ENCODE measurements around the gene GBGT1.
"Not testable (repeated sequence)": the region's sequence is repeated elsewhere in the genome, so short reads cannot be mapped to it uniquely, and the experiment has no call there.

GBGT1 gene

DNA sequence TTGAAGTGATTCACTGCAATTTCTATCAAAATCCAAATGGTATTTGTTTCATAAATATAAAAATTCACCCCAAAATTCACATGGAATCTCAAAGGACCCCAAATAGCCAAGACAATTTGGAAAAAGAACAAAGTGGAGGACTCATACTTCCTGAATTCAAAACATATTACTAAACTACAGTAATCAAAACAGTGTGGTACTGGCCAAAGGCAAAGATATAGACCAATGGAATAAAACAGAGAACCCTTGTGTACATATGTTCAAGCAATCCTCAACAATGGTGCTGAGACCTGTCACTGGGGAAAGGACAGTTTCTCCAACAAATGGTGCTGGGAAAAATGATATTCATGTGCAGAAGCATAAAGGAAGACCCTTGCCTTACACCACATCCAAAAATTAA, 31.3 kb upstream of the GBGT1 start:
- DNase-seq (ENCODE audit: low spot score): no peak

GRCh38 chr9:133194597-133194996, 30.9 kb upstream of the GBGT1 start:
- no peak for DNase-seq (ENCODE audit: low spot score)

- DNase-seq (ENCODE audit: low spot score): no peak
Measured at GRCh38 chr9:133191989-133192388, 28.3 kb upstream of the GBGT1 start.

GRCh38 chr9:133189826-133190225, 26.1 kb upstream of the GBGT1 start:
- no peak for DNase-seq (ENCODE audit: low spot score)

GRCh38 chr9:133188843-133189180, 25.1 kb upstream of the GBGT1 start:
- DNase-seq (ENCODE audit: low spot score): no peak

DNA sequence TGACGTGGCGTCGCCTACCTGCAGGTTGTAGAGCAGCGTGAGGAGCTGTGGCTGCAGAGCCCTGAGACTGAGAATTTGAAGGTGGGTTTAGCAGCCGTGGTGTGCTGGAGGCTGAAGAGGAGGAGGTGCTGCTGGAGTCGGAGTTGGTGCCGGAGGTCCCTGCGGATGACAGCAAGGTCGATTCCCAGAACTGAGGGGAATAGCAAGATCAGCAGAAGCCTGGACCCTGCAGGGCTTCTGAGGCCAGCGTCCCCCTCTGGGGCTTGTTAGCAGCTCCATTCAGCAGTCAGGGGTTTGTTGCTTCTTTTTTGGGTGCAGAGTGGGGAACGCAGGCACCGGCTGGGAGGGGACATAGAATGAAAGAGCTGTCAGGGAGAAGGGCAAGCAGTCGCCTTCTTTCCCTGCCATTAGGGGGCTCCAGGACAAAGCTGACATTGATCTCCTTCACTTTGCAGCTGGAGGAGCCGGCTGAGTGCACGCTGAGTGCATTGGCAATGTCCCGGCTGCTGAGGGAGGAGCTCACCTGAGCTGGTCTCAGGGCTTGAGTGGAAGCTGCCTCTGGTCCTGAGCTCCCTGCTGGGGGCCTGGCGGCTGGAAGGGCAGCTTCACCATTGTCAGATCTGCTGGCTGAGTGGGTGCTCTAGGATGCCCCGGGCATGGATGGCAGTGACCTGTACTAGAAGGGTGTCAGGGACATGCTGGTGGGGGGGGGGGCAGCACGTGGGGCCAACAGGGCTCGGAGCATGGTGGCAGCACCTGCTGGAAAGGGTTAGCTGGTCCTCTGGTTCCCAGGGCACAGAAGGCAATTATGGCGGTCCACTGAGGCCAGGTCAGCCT, 24.5 kb upstream of the GBGT1 start:
- DNase-seq (ENCODE audit: low spot score): no peak

GRCh38 chr9:133187561-133188005, 23.9 kb upstream of the GBGT1 start:
- DNase-seq (ENCODE audit: low spot score): no peak

DNA sequence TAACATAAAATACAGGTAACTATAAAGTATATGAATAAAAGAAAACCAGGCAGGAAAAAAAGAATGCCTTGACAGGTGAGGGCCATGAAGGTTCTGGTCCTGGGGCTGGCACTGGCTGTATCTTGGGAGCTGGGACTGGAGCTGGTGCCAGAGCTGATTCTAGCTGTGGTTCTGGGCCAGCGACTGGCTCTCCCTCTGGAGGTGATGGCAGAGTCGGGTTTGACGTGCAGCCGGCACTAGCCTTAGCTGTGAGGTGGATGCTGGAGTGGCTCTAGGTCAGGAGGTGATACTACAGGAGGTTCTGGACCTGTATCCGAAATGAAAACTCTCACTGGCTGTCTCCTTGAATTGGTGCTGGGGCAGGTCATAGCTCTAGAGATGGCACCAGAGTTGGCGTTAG, 23.0 kb upstream of the GBGT1 start:
- DNase-seq (ENCODE audit: low spot score): no peak

DNA sequence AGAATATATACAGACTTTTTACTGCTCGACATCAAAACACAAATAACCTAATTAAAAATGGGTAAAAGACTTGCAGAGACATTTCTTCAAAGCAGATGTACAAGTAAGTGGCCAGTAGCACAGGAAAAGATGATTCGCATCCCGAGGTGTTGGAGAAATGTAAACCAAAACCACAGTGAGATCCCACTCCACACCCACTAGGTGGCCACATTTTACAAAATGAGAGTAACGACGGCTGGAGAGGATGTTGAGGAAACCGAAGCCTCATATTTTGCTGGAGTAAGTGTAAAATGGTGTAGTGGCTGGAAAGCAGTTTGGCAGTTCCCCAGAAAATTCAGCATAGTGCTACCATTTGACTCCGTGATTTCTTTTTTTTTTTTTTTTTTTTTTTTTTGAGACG, 21.3 kb upstream of the GBGT1 start:
- DNase-seq (ENCODE audit: low spot score): peak; percentile 58

GRCh38 chr9:133182151-133182550, 18.4 kb upstream of the GBGT1 start:
- no peak for DNase-seq (ENCODE audit: low spot score)

DNA sequence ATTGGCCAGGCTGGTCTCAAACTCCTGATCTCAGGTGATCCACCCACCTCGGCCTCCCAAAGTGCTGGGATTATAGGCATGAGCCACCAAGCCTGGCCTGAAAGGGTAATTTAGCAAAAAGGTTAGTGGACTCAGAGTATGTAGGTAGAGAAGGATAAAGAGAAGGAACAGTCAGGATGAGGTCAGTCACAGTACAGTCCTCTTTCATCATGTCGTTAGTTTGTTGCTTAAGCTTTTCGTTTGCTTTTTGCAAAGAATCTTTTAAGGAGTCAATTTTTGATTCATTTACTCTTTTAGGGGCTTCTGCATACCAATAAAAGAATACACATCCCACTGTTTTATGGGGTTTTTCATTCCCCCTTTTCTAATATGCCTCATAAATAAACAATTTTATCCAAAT, 17.8 kb upstream of the GBGT1 start:
- no peak for DNase-seq (ENCODE audit: low spot score)

DNA sequence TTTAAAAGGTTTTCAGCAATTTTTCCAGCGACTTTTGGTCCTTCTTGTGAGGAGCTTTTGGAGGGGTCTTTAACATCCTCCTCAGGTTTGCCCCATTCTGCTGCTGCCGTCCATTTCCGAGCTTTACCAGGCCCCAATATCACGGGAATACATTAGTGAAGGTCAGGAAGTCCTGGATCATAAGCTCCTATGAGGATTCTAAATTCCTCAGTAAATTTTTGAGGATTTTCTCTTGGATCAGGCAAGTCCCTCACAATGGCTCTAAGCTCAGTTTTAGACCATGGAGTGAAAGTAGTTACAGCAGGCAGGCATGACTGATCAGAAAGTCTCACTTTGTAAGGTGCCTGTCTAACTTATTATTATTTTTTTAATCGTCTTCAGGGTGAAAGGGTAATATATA, 17.2 kb upstream of the GBGT1 start:
- DNase-seq (ENCODE audit: low spot score): no peak

- no peak for DNase-seq (ENCODE audit: low spot score)
Measured at GRCh38 chr9:133173056-133173455, 9.3 kb upstream of the GBGT1 start.

- no peak for DNase-seq (ENCODE audit: low spot score)
Measured at GRCh38 chr9:133171161-133171961, 7.6 kb upstream of the GBGT1 start.

DNA sequence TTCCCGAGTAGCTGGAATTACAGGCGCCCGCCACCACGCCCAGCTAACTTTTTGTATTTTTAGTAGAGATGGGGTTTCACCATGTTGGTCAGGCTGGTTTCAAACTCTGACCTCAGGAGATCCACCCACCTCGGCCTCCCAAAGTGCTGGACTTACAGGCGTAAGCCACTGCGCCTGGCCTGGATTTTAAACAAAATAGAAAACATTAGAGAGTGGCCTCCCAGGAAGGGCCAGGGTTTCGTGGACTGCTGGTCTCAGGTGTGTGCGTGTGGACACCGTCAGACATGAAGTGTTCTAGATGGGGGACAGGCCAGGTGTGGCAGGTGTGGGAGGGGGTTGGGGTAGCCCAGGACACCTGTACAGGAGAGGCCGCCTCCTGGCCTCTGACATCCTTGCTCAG, 7.0 kb upstream of the GBGT1 start:
- DNase-seq (ENCODE audit: low spot score): no peak

GRCh38 chr9:133169687-133170086, 6.0 kb upstream of the GBGT1 start:
- not testable (repeated sequence) for DNase-seq (ENCODE audit: low spot score)

DNA sequence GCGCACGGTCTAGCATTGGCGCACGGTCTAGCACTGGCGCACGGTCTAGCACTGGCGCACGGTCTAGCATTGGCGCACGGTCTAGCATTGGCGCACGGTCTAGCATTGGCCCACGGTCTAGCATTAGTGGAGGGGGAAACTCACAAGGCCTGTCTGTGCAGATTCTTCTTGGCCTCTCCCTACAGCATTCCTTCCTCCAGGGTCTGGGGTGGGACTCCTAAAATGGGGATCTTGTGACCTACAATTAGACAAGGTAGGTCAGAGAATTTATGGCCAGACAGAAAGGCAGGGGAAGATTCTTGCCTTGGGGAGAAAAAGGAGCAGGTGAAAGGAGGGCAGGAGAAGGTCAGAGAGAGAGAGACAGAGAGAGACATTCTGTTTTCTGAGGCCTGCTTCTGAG, 5.4 kb upstream of the GBGT1 start:
- no peak for DNase-seq (ENCODE audit: low spot score)

GRCh38 chr9:133168432-133168831, 4.7 kb upstream of the GBGT1 start:
- no peak for DNase-seq (ENCODE audit: low spot score)

DNA sequence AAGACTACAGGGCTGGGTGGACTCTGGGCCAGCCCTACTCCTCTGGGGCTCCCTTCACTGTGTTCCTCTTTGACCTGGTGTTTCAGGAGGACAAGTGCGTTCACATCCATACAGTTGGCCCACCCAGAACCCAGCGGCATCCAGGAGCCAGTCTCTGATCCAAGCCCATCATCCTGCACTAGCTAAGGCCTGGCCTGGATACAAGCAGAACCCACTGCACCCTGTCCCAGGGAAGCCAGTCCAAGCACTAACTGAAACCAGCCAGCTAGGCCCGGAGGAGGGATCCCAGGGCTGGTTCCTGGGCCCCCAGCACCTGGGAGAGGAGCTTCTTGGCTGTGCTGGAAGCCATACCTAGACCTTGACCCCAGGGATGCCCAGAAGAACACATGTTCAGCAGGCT, 4.1 kb upstream of the GBGT1 start:
- no peak for DNase-seq (ENCODE audit: low spot score)

GRCh38 chr9:133167096-133167730, 3.5 kb upstream of the GBGT1 start:
- DNase-seq (ENCODE audit: low spot score): no peak

DNA sequence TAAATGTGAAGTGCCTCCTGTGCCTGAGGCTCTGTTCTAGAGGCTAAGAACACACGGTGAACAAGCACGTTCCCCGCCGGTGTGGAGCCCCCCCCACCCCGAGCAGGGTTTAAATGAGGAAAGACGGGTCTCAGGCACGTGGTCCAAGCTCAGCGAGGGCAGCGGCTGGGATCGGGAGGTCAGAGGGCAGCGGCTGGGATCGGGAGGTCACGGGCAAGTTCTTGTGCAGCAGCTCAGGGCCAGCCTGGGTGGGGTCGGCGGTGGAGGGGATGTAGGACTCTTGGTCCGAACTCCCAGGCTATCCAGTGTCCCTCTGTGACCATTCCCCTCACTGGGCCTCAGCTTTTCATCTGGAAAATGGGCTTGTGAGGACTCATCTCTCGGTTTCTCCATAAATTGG, 2.7 kb upstream of the GBGT1 start:
- DNase-seq (ENCODE audit: low spot score): no peak

DNA sequence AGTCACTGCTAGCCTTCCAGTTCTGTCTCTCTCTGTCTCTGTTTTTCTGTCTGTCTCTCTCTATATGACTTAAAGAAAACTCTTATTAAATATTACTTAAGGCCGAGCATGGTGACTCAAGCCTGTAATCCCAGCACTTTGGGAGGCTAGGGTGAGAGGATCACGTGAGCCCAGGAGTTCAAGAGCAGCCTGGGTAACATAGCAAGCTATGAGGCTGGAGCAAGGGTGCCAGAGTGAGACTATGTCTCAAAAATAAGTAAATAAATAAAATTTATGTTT, 1.7 kb upstream of the GBGT1 start:
- no peak for DNase-seq (ENCODE audit: low spot score)

GRCh38 chr9:133164191-133164590, 477 bp upstream of the GBGT1 start:
- DNase-seq (ENCODE audit: low spot score): peak; percentile 45

Measured in AG08396 (cell line).